K562 (cell line): ENCODE results near the gene IRX2. TPM values are rescaled to one million over a fixed set of nuclear protein-coding genes. Genes with fewer than 3 reads are reported as not detected.

ENCODE experiments used
- ATAC-seq: fragments of 200-7000 bp; cut with Tn5 transposase; 3 replicates; pipeline ENCODE4 v1.9.1; 2020; ENCODE audit warnings: moderate library complexity
- BruUV-seq: library from RNA; stranded (reverse); fragments of 400-500 nt; replicated peaks from 2 replicates; lab custom pipeline; 2021; lab: Mats Ljungman, UMichigan
- CTCF ChIA-PET: fragments of 300-600 bp; formaldehyde crosslinking; extraction: SDS; loops from one replicate; lab custom pipeline; 2021; ENCODE audit warnings: low intra/inter-chr PET ratio; lab: Yijun Ruan, JAX
- POLR2A ChIA-PET: fragments of 300-600, 350-650 bp; sonication (Branson Sonifier 250); formaldehyde crosslinking; extraction: SDS; loops from one replicate; lab custom pipeline; 2021; ENCODE audit warnings: antibody characterized with exemption, inconsistent platforms; lab: Yijun Ruan, JAX
- DNase-seq, 4 experiments: peaks; one replicate each; pipeline versions ENCODE4 v3.0.0 to v3.0.0-alpha.2; 2011 to 2018; ENCODE audit warnings: low spot score in 3 of 4, mixed read lengths in 3 of 4; ENCODE audit errors: extremely low read depth in 1 of 4
- FAIRE-seq: peaks from 2 replicates; lab custom pipeline; 2011; peaks lifted over from hg19 to GRCh38; lab: Jason Lieb, UNC
- H2AFZ ChIP-seq: 2 replicates; pipeline ENCODE4 v1.6.0; 2011; ENCODE audit warnings: low read depth, low read length, control low read depth, inconsistent platforms
- H3K27ac ChIP-seq: fragments of 200-600 bp; 3 replicates; pipeline ENCODE4 v1.8.0; 2011; ENCODE audit warnings: low read depth, mild to moderate bottlenecking, control low read depth, inconsistent platforms, low read length, moderate library complexity, mixed read lengths; ENCODE audit errors: extremely low read depth
- H3K27me3 ChIP-seq, 2 experiments: fragments of 300-600 bp in 1 of 2; 2 replicates in 1 of 2; 3 replicates in 1 of 2; pipeline versions ENCODE4 v1.6.0 to v1.8.0; 2011; ENCODE audit warnings: inconsistent platforms in 2 of 2, low read length in 2 of 2, mild to moderate bottlenecking in 1 of 2, mixed read lengths in 1 of 2, moderate library complexity in 1 of 2; ENCODE audit not compliant: control insufficient read depth in 2 of 2, insufficient read depth in 2 of 2
- H3K36me3 ChIP-seq: fragments of 300-600 bp; 3 replicates; pipeline ENCODE4 v1.8.0; 2011; ENCODE audit warnings: mild to moderate bottlenecking, low read length, inconsistent platforms; ENCODE audit not compliant: control insufficient read depth, insufficient read depth
- H3K4me1 ChIP-seq, 2 experiments: fragments of 200-600 bp in 1 of 2; replicated peaks in 1 of 2; 2 replicates in 1 of 2; 3 replicates in 1 of 2; pipeline versions ENCODE4 v1.5.1 to v1.8.0; 2011; ENCODE audit warnings: inconsistent platforms in 2 of 2, low read length in 2 of 2, mild to moderate bottlenecking in 1 of 2, mixed read lengths in 1 of 2, moderate library complexity in 1 of 2; ENCODE audit not compliant: control insufficient read depth in 2 of 2, insufficient read depth in 2 of 2
- H3K4me2 ChIP-seq: 2 replicates; pipeline ENCODE4 v1.6.1; 2011; ENCODE audit warnings: low read length, control low read depth, inconsistent platforms, mixed read lengths; ENCODE audit not compliant: insufficient read depth
- H3K4me3 ChIP-seq: fragments of 200-600 bp; sonication (generic), shearing (Covaris generic); 2 replicates; pipeline ENCODE4 v1.5.1; 2016; ENCODE audit warnings: control low read depth, inconsistent platforms
- H3K79me2 ChIP-seq: fragments of 200-600 bp; 3 replicates; pipeline ENCODE4 v1.8.0; 2011; ENCODE audit warnings: low read length, inconsistent platforms; ENCODE audit not compliant: control insufficient read depth, insufficient read depth
- H3K9ac ChIP-seq, 2 experiments: 2 replicates each; pipeline versions ENCODE4 v1.6.0 to v1.6.1; 2011; ENCODE audit warnings: low read depth in 2 of 2, low read length in 2 of 2, control low read depth in 1 of 2, inconsistent platforms in 1 of 2, mild to moderate bottlenecking in 1 of 2, mixed read lengths in 1 of 2; ENCODE audit not compliant: insufficient read depth in 1 of 2
- H3K9me1 ChIP-seq: one replicate; pipeline ENCODE4 v1.6.0; 2011; ENCODE audit warnings: inconsistent platforms, mild to moderate bottlenecking, low read length, moderate library complexity; ENCODE audit not compliant: control insufficient read depth, insufficient read depth
- H3K9me3 ChIP-seq: replicated peaks from 2 replicates; pipeline ENCODE4 v1.5.1; 2011; ENCODE audit warnings: low read depth, low read length, inconsistent platforms; ENCODE audit not compliant: control insufficient read depth, insufficient read depth
- H4K20me1 ChIP-seq: replicated peaks from 2 replicates; pipeline ENCODE4 v1.6.1; 2011; ENCODE audit warnings: low read length, inconsistent platforms, mixed read lengths; ENCODE audit not compliant: control insufficient read depth, insufficient read depth
- AFF1 ChIP-seq, 2 experiments: fragments of 450-650 bp; IDR thresholded peaks; 2 replicates each; pipeline ENCODE4 v1.6.1; 2018; ENCODE audit warnings: mild to moderate bottlenecking in 2 of 2, low read depth in 1 of 2; ENCODE audit not compliant: partially characterized antibody in 2 of 2
- CAMTA2 ChIP-seq: fragments of 250-450 bp; sonication (Bioruptor Pico); conservative IDR thresholded peaks from 2 replicates; pipeline ENCODE4 v1.5.1; 2022
- CGGBP1 ChIP-seq: fragments of 250-450 bp; sonication (Bioruptor Pico); IDR thresholded peaks from 2 replicates; pipeline ENCODE4 v1.9.0; 2021; ENCODE audit warnings: mild to moderate bottlenecking
- CREBBP ChIP-seq: IDR thresholded peaks from one replicate; pipeline ENCODE4 v1.6.1; 2012; ENCODE audit warnings: low read depth, mild to moderate bottlenecking, control low read depth, inconsistent platforms, low read length
- DIDO1 ChIP-seq: fragments of 450-650 bp; IDR thresholded peaks from 2 replicates; pipeline ENCODE4 v1.6.1; 2016; ENCODE audit warnings: low read depth, missing biosample characterization, missing genetic modification characterization
- ERF ChIP-seq: fragments of 450-650 bp; formaldehyde crosslinking; IDR thresholded peaks from 2 replicates; pipeline ENCODE4 v1.4.0; 2020; ENCODE audit warnings: mild to moderate bottlenecking, mixed read lengths
- KLF6 ChIP-seq: fragments of 250-450 bp; sonication (Bioruptor Pico); IDR thresholded peaks from 2 replicates; pipeline ENCODE4 v1.4.0; 2020; ENCODE audit warnings: mild to moderate bottlenecking, moderate library complexity, borderline replicate concordance
- NFATC3 ChIP-seq: fragments of 450-650 bp; IDR thresholded peaks from 2 replicates; pipeline ENCODE4 v1.6.1; 2017; ENCODE audit warnings: mild to moderate bottlenecking
- PTTG1 ChIP-seq: fragments of 450-650 bp; IDR thresholded peaks from 2 replicates; pipeline ENCODE4 v1.6.1; 2016; ENCODE audit warnings: low read depth, mild to moderate bottlenecking, missing genetic modification characterization, missing compliant biosample characterization
- TOE1 ChIP-seq, 2 experiments: fragments of 450-650 bp in 1 of 2; sonication (generic) in 1 of 2; formaldehyde crosslinking in 1 of 2; IDR thresholded peaks; 2 replicates each; pipeline versions ENCODE4 v1.7.1 to v1.8.0; 2016 to 2022; ENCODE audit warnings: borderline replicate concordance in 2 of 2, mild to moderate bottlenecking in 2 of 2, antibody characterized with exemption in 1 of 2, inconsistent platforms in 1 of 2, low read depth in 1 of 2, missing genetic modification reagents in 1 of 2, moderate library complexity in 1 of 2
- ZC3H8 ChIP-seq: fragments of 450-650 bp; IDR thresholded peaks from 2 replicates; pipeline ENCODE4 v1.6.1; 2017
- ZNF175 ChIP-seq: fragments of 200-800 bp; sonication (Bioruptor generic); IDR thresholded peaks from 2 replicates; pipeline ENCODE4 v1.6.1; 2016; ENCODE audit warnings: low read depth, mild to moderate bottlenecking, missing genetic modification characterization, missing compliant biosample characterization
- WGBS: fragments of 100-300 bp; shearing (Covaris generic); methylation state at CpG from one replicate; pipeline ENCODE4 v1.1.6; 2016; ENCODE audit warnings: low coverage, mixed read lengths; ENCODE audit not compliant: insufficient coverage; ENCODE audit errors: missing lambda C conversion rate; 5-methylcytosine and 5-hydroxymethylcytosine counted together
- in situ Hi-C: fragments of 300-500 bp; cut with MboI; formaldehyde crosslinking; loops from 4 replicates; pipeline ENCODE4 v1.15.0; 2018; ENCODE audit warnings: inconsistent platforms, mixed read lengths
- intact Hi-C: fragments of 100-400 bp; cut with micrococcal nuclease; formaldehyde crosslinking; loops from 2 replicates; pipeline ENCODE4 v1.14.2; 2022
- polyA plus RNA-seq, 8 experiments: library from polyadenylated mRNA; depleted of rRNA in 4 of 8; stranded (reverse) in 5 of 8; unstranded in 3 of 8; fragments of >200 nt; fragmentation: Nextera tagmentation in 2 of 8; fragmentation: Illumina TruSeq in 1 of 8; extraction: Ambion mirVana in 2 of 8; extraction: Trizol in 1 of 8; gene quantifications; 2 replicates each; pipeline versions ENCODE4 v1.2.1 to v1.2.3, GENCODE V29; 2011 to 2014; ENCODE audit warnings: inconsistent platforms in 1 of 8, missing spikeins in 1 of 8
- total RNA-seq, 7 experiments: library from RNA; depleted of rRNA in 6 of 7; stranded (reverse); fragments of >200 nt in 6 of 7; fragmentation: Illumina TruSeq in 2 of 7; extraction: Trizol in 2 of 7; gene quantifications; 2 replicates each; pipeline versions ENCODE4 v1.2.1 to v1.2.3, GENCODE V29; 2011 to 2021; ENCODE audit warnings: low replicate concordance in 1 of 7
- TF ChIP-seq, protein P1 (sequence below), 2 experiments: IDR thresholded peaks; 2 replicates each; pipeline ENCODE4 v1.6.1; 2012; ENCODE audit warnings: improper control_type of control experiment in 2 of 2, low read depth in 2 of 2, low read length in 2 of 2, borderline replicate concordance in 1 of 2

IRX2 gene
- total and polyA plus RNA-seq, 9 of the 15 experiments (the other 6 are each of a cell fraction or from before 2014, with no cell fraction given), result 0.13 TPM; not detected in 8

DNA sequence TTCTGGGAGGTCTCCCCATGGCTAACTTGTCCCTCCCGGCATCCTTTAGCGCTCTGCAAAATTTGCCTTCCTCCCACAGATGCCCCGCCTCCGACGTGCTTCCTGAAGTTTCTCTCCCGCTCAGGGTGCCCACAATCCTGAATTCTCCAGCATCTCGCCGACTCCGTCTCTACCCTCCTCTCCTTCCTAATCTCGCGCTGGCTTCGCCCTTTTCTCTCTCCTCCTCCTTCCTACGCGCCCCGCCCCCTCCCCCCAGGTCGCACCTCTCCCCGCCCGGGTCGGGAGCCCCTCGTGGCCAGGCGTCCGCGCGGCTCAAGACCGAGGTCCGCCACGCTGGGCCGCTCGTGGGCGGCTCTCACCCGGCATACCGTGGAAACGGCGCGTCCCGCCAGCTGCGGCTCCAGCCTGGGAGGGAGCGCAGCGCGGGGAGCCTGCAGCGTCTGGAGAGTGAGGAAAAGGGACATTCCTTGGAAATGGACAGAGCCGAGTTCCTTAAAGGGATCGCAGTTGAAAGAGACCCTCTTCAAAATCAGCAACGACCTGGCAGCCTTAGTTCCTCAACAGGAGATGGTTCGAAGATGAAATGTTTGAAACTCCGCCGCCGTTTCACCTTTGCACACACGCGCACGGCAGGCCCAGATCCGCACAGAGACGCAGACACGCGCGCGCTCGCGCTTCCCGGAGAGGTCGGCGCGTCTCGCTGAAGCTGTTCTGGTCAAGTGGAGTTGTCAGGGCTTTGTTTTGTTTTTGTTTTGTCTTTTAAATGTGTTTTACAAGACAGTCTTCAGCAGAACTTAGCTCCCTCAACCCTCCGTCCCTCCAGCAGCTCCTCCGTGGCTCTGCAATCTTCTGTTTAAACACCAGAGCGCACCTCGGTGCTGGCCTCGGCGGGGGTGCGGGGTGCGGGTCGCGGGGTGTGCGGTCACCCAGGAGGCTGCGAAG, 5.0 kb upstream of the IRX2 start:
- no peaks in the 10 kb centered on the region for H3K9me1 ChIP-seq
- no peaks in the 10 kb centered on the region for H3K9me3 ChIP-seq
- CTCF ChIA-PET, result no interaction called here
- no peaks in the 10 kb centered on the region for H4K20me1 ChIP-seq
- peaks cover 20 to 52% of the 10 kb centered on the region in 2 experiments; a peak in 3 of 5 replicates for H3K27me3 ChIP-seq
- no peaks in the 10 kb centered on the region for H3K36me3 ChIP-seq
- H3K9ac ChIP-seq, result no peak overlapping the region
- no TSS peak for BruUV-seq
- H3K4me3 ChIP-seq, result no peak overlapping the region
- 5% methylated on average over 57 of the region's 76 CpGs for WGBS
- H3K4me1 ChIP-seq, result peaks cover 0 to 9% of the 10 kb centered on the region in 2 experiments; a peak in 1 of 5 replicates
- H3K79me2 ChIP-seq, result no peaks in the 10 kb centered on the region
- ATAC-seq (no peak), DNase-seq (no peak), FAIRE-seq (no peak)
- intact Hi-C loops (no loop called here), in situ Hi-C loops (no loop called here)
- H3K27ac ChIP-seq, result no peak overlapping the region
- TF ChIP-seq ZC3H8 (no peak), ZNF175 (no peak), CGGBP1 (CRISPR knock-in tag) (no peak), AFF1 (IDR thresholded peaks at IDR 0.05; ENCODE audit: low read depth in 1 of 2, partially characterized antibody in 2 of 2) (no peak), NFATC3 (no peak), TOE1 (IDR thresholded peaks at IDR 0.05; ENCODE audit: borderline replicate concordance) (no peak), TOE1 (CRISPR knock-in tag; IDR thresholded peaks at IDR 0.05; ENCODE audit: borderline replicate concordance, low read depth) (no peak), KLF6 (CRISPR knock-in tag) (no peak), ERF (no peak), PTTG1 (no peak), DIDO1 (tag) (no peak), CAMTA2 (CRISPR knock-in tag) (no peak), CREBBP (no peak)
- TF ChIP-seq, protein P1, sequence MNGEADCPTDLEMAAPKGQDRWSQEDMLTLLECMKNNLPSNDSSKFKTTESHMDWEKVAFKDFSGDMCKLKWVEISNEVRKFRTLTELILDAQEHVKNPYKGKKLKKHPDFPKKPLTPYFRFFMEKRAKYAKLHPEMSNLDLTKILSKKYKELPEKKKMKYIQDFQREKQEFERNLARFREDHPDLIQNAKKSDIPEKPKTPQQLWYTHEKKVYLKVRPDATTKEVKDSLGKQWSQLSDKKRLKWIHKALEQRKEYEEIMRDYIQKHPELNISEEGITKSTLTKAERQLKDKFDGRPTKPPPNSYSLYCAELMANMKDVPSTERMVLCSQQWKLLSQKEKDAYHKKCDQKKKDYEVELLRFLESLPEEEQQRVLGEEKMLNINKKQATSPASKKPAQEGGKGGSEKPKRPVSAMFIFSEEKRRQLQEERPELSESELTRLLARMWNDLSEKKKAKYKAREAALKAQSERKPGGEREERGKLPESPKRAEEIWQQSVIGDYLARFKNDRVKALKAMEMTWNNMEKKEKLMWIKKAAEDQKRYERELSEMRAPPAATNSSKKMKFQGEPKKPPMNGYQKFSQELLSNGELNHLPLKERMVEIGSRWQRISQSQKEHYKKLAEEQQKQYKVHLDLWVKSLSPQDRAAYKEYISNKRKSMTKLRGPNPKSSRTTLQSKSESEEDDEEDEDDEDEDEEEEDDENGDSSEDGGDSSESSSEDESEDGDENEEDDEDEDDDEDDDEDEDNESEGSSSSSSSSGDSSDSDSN (IDR thresholded peaks at IDR 0.05; ENCODE audit: borderline replicate concordance in 1 of 2, low read depth in 2 of 2, low read length in 2 of 2), result no peak
- H2AFZ ChIP-seq, result no peak overlapping the region
- no peak overlapping the region for H3K4me2 ChIP-seq
- POLR2A ChIA-PET, result no interaction called here
